Body of pancreas (tissue), 4 donors: Measurements from ENCODE around the gene MPHOSPH6.

Experiments used
- CTCF ChIP-seq, 7 experiments: fragments of 450-650 bp in 4 of 7; fragments of 200-600 bp in 3 of 7; sonication (generic) in 3 of 7; IDR thresholded peaks; one replicate each; pipeline ENCODE4 v1.5.1; 2016 to 2019; ENCODE audit warnings: antibody characterized with exemption in 7 of 7
- POLR2A ChIP-seq, 3 donors: fragments of 450-650 bp; IDR thresholded peaks; one replicate each; pipeline ENCODE4 v1.6.1; 2016; ENCODE audit warnings: antibody characterized with exemption in 3 of 3, mild to moderate bottlenecking in 2 of 3

GRCh38 chr16:82201351-82201750 lies 31.3 kb upstream of the MPHOSPH6 start:
- TF ChIP-seq POLR2A (IDR thresholded peaks at IDR 0.05) (no peak), CTCF (IDR thresholded peaks at IDR 0.05) (no peak)
